GM21390 (cell line): ENCODE results near the gene DNASE2.
"Not testable (repeated sequence)": the region's sequence is repeated elsewhere in the genome, so short reads cannot be mapped to it uniquely, and the experiment has no call there.

Source experiments
- ATAC-seq: cut with Tn5 transposase; IDR thresholded peaks from one replicate; pipeline ENCODE4 v1.9.1; 2021; ENCODE audit not compliant: unreplicated experiment

The DNASE2 gene

DNA sequence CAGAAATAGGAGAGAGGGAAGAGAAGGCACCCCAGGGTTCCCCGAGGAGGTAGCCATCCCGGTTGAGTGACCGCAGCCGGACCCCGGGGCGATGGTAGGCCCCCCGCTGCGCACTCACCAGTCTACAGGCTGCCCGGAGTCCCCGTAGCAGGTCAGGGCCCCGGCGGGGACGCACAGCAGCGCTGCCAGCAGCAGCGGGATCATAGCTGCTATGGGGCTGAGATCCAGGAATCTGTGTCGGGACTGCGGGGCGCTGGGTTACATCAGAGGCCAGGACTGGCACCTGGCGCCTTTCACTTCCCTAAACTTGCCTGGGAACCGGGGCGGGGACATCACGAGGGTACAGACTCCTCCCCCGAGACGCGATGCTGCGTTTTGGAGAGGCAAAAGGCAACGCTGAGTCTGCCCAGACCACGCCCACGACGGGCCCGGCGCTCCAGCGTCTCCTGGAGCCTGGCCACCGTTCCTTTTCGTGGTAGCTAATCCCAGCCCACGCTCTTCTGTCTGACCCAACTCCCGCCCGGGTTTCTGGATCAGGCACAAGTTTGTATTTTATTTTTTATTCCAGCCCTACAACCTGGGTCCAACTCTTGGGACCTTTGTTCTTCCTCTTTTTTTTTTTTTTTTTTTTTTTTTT is at the start of gene DNASE2:
TSS of gene DNASE2 (minus strand) at position 278 of the 637 bp plus-strand sequence. CDS start at position 204, 74 bp downstream.
- ATAC-seq, result peak; percentile 90

GRCh38 chr19:12930002-12930645 is 48.9 kb upstream of the DNASE2 start:
- no peak for ATAC-seq

- no peak for ATAC-seq
These were observed 43.5 kb upstream of the DNASE2 start for GRCh38 chr19:12924621-12925310.

GRCh38 chr19:12922959-12923358 is 41.7 kb upstream of the DNASE2 start:
- no peak for ATAC-seq

GRCh38 chr19:12921047-12921446 is 39.8 kb upstream of the DNASE2 start:
- no peak for ATAC-seq

DNA sequence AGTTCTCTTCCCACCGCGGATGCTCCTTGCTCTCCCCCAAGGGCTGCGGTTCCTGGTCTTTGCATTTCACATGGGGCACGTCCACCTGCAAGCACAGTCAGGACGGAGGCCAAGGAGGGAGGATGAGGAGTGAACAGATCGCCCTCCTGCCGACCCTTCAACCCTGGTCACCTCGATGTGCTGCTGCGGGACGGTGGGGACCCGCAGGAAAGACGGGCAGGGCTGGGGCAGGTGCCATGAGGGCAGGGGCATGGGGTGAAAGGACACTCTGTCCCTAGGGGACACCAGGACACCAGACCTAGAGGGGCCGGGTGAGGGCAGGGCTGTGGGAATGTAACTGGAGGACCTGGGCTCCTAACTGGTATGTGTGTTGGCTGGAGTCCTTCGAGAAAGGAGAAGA is 37.0 kb upstream of the DNASE2 start:
- ATAC-seq, result no peak

- ATAC-seq, result not testable (repeated sequence)
These were observed 34.6 kb upstream of the DNASE2 start for GRCh38 chr19:12915860-12916259.

GRCh38 chr19:12913851-12914690 is 32.8 kb upstream of the DNASE2 start:
- no peak for ATAC-seq

DNA sequence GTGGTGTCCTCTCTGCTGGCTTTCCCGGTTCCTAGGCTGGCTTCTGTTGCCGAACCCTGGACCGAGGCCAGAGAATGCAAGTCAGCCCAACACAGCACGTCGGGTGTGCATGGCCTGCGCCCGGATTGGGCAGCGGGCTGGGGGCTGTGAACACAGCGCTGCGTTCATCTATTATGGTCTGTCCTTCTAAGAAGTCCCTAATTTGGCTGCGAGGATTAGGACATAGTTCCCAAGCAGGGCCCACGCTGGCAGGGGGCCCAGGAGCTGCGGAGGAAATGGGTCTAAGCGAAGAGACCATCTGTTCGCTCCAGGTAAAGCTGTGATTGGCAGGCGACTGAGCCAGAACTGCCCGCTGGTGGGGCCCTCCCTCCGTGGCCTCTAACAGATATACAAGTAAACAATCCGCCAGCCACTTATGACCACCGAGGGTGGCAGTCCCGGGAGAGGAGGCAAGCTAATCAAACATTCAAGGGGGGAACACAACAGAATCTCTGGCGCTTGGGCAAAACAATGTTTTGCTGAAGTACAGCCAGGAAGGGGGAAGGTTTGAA is 31.8 kb upstream of the DNASE2 start:
- ATAC-seq, result no peak

GRCh38 chr19:12912571-12912970 is 31.3 kb upstream of the DNASE2 start:
- no peak for ATAC-seq

GRCh38 chr19:12907166-12907565 is 25.9 kb upstream of the DNASE2 start:
- ATAC-seq, result no peak

DNA sequence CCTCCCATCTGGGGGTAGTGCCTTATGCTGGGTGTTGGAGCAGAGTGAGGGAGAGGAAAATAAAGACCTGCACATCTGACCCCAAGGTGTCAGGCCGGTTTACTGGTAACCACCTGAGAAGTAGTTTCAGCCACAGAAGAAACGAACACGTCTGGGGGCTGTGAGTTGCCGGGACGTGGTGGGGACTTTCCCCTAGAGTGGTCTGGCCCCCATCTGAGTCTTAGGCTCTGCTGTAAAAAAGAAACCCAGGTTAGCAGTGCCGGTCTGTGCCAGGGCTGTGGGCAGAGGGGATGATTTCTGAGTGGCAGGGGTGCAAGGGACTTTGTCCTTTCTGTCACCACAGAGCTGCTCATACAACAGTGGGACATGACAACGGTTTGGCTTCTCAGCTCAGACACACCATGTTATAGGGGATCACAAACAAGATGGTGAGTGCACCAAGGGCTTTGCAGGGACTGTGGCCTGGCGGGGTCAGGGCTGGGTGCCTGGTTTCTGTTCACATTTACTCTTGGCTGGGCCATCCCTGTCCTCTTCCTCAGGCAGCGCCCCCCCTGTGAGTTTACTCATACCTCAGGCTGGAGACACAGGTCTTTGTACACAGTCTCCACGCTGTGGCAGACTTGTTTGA is 18.8 kb upstream of the DNASE2 start:
- peak; percentile 71 for ATAC-seq

DNA sequence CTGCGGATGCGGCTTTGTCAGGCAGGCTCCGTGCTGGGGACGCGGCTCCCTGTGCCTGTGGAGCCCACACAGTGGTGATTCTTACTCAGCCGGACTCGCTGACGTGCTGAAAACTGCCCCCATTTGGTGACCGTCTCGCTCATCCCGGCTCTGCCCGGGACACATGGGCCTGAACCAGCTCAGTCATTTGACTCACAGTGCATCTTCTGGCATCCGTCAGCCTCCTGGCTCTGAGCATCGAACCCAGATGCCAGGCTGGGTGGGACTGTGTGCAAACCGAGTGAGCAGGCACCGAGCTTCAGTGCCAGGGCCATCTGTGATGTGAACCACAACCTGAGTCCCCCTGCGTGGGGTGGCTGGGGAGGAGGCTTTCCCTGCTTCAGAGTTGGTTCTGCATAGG is 15.2 kb upstream of the DNASE2 start:
- no peak for ATAC-seq

GRCh38 chr19:12893582-12893981 is 12.3 kb upstream of the DNASE2 start:
- ATAC-seq, result no peak

- ATAC-seq, result no peak
These were observed 10.3 kb upstream of the DNASE2 start for GRCh38 chr19:12891553-12892021.

DNA sequence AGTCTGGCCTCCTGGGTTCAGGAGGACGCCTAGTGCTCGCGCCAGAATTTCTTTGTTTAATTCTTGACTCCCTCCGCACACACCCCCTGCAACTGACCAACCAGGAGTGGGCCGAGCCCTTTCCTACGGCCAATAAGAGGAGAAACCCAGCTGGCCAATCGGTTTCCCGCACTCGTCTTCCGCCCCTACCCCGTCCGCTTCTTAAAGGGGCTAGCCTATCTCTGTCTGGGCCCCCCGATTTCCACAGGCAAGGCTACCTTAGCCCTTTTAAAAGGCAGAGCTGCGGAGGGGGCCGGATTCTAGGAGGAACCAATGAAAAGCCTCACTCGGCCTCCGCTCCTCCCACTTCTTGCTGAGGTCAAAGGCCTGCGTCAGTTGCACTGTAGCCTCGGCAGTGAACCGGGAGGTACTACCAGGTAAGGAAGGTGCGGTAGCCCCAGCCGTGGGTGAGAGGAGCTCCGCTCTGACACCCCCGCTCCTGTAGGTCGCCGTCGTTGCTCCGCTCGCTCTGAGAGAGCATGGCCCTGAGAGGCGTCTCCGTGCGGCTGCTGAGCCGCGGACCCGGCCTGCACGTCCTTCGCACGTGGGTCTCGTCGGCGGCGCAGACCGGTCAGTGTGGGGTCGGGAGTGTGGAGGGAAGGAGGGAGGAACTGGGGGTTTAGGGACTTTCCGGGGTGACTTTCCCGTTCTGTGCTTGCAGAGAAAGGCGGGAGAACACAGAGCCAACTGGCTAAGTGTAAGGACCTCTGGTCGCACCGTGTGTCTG is 9.7 kb upstream of the DNASE2 start, which contains the start of gene GCDH:
TSS of gene GCDH (plus strand) at position 374 of the 766 bp plus-strand sequence. CDS start at position 519, 145 bp downstream.
- peak; percentile 92 for ATAC-seq

DNA sequence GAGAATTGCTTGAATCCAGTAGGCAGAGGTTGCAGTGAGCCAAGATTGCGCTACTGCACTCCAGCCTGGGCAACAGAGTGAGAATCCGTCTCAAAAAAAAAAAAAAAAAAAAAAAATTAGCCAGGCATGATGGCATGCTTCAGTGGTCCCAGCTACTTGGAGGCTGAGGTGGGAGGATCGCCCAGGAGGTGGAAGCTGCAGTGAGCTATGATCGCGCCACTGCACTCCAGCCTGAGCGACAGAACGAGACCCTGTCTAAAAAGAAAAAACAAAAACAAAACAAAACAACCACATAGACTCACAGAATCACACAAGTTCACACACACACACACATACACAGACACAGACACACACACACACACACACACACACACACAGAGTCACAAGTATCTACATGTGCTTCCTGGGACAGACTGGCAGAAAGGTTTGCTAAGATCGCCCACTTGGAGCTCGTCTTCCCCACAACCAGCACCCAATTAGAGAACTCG is 9.1 kb upstream of the DNASE2 start:
- ATAC-seq, result not testable (repeated sequence)

DNA sequence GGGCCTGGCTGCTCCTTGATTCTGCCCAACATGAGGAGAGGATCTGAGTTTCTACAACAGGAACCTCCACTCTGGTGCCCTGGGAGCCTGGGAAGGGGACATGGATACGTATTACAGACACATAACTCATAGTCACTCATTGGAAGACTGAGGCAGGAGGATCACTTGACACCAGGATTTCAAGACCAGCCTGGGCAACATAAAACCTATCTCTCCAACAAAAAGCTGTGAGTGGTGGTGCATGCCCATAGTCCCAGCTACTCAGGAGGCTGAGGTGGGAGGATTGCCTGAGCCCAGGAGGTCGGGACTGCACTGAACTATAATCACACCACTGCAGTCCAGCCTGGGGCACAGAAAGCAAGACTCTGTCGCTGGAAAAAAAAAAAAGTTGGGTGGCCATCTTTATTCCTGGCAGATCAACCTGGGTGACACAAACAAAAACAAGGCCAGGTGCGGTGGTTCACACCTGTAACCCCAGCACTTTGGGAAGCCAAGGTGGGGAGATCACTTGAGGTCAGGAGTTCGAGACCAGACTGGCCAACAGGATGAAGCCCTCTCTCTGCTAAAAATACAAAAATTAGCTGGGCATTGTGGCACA is 6.9 kb upstream of the DNASE2 start:
- no peak for ATAC-seq
